ENCODE data around the gene DYRK3.
"Not testable (repeated sequence)": the region's sequence is repeated elsewhere in the genome, so short reads cannot be mapped to it uniquely, and the experiment has no call there.

The DYRK3 gene

DNA sequence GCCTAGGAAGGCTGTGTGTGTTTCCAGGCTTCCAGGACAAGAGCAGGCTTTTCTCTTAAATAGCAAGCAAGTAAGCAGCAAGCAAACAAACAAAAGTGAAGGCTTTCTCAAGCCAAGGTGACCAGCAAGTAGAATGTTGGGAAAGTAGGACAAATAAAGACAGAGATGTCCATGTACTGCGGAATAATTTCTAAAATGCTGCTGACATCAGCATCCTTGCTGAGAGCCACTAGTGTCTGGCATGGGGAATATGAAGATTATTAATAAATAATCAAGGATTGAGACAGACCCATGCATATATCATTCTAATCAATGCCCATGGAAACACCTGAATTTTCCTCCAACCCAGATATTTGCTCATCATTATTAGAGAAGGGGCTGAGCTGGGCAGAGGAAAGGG, 6.4 kb upstream of the DYRK3 start:
- FAIRE-seq (no peak), DNase-seq (ENCODE audit: insufficient read length, low spot score) (no peak)

DNA sequence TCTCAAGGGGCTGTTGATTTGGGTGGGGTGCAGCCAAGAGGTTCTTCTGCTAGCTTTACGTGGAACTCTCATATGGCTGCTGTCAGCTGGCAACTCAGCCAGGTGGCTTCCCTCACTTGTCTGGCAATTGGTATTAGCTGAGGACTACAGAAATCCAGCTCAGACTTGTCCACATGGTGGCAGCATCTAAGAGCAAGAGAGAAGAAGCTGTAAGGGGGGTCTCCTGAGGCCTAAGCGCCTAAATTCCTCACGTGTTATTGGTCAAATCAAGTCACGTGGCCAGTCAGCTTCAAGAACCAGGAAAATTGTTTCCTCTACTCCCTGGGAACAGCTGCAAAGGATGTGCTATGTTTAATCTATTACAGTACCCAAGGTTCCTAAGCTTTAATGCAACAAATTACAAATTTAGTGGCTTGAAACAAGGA, 4.2 kb upstream of the DYRK3 start:
- no peak for DNase-seq (ENCODE audit: insufficient read length, low spot score)
- no peak for FAIRE-seq

DNA sequence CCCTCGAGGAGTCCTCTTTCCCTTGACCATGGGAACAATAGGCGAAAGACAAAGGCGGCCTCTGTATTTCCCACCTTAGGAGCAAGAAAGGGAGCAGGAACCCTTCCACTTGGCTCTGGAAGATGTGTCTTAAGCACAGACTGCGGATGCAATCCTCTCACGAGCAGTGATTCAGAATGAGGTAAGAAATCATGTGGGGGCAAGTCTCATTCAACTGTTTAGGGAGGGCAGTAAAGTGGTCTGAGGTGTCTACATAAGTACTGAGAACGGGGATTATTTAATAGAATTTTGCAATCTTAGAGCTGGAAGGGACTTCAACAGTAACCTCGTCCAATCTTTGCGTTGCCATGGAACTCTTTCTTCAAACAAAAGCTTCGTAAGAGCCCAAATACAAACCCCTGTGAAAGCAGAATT, 1.6 kb upstream of the DYRK3 start:
- DNase-seq (ENCODE audit: insufficient read length, low spot score) (no peak), FAIRE-seq (no peak)

DNA sequence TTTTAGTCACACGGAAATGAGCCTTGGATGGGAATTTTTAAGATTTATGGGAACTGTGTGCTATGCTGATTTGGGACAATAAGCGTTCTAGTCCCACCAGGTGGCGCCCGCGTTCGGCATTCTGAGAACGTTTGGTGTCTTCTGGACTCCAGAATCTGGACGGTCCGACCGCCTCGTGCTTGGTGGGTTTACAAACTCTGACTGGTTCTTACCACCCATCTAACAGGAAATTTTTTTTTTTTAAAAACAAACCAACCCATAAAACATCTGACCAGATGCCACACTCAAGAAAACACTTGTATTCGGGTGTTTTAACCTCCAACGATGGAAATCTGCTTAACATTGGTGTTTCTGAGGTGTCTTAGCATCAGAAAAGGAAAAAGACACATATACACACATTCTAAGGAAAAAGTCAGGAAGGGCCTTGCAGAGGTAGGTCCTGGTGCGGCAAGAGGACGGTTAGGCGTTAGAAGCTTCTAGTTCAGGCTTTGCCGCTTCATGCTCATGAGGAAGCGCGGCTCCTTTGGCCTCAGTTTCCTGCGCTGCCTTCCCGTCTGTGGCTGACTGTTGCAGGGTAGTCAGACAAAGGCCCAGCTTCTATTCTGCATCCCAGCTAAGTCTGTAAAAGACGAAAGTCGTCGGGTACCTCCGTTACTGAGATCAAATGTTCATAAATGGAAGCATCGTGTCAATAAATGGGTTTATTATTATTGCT, 814 bp upstream of the DYRK3 start:
- FAIRE-seq = peak; percentile 90
- no peak for DNase-seq (ENCODE audit: insufficient read length, low spot score)

GRCh38 chr1:206635978-206636345, 626 bp downstream of the DYRK3 start:
- FAIRE-seq = no peak

GRCh38 chr1:206636671-206637070, 1.3 kb downstream of the DYRK3 start:
- no peak for FAIRE-seq

More at GRCh38 chr1:206635978-206636345, 626 bp downstream of the DYRK3 start:
- DNase-seq (ENCODE audit: insufficient read length, low spot score) = no peak

GRCh38 chr1:206637605-206638004, 2.3 kb downstream of the DYRK3 start:
- FAIRE-seq (peak; percentile 44), DNase-seq (ENCODE audit: insufficient read length, low spot score) (no peak)

More at GRCh38 chr1:206636671-206637070, 1.3 kb downstream of the DYRK3 start:
- DNase-seq (ENCODE audit: insufficient read length, low spot score) = no peak

DNA sequence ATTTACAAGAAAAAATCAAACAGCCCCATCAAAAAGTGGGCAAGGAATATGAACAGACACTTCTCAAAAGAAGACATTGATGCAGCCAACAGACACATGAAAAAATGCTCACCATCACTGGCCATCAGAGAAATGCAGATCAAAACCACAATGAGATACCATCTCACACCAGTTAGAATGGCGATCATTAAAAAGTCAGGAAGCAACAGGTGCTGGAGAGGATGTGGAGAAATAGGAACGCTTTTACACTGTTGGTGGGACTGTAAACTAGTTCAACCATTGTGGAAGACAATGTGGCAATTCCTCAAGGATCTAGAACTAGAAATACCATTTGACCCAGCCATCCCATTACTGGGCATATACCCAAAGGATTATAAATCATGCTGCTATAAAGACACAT, 6.7 kb downstream of the DYRK3 start:
- not testable (repeated sequence) for FAIRE-seq

DNA sequence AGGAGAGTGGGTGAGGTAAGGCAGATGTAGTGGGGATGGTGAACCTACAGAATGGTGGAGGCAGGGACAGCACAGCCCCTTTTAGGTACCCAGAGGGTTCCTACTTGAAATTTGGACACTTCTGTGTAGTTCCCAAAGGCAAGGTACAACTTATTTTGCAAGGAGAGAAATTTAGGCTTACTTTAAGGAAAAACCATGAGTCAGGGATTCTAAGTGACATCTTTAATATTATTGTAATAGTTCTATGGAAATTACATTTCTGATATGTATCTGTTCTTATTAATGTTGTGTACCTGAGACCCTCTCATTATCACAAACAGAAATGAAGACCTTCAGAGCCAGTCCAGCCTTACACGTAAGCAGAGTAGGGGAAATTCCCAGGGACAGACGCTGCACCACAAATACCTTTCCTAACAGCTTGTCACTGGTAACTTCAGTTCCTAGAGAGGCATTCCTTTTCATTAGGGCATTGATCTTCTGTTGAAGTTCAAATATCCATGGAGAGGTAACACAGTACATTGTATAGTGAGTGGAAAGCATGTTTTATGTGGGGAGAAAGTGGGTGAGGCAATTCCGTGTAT, 7.9 kb downstream of the DYRK3 start:
- DNase-seq (ENCODE audit: insufficient read length, low spot score) = no peak
- no peak for FAIRE-seq

More for the DNA sequence above, 6.7 kb downstream of the DYRK3 start:
- DNase-seq (ENCODE audit: insufficient read length, low spot score) = not testable (repeated sequence)

DNA sequence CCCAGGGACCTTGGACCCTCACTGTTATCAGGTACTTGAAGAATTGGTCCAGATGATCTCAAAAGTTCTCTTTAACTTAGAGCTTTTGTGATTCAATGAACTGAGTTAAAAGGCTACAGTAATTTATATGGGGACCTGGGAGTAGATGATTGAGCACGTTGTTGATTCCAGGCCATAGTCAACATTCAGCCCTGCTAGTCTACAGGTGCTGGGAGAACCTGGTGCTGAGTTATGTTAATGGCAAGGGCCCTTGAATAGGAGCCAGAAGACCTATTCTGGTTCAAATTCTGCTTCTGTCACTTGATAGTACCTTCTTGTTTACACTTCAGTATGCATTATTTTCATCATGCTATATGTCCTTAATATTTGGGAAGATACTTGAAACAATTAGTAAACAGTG, 11.2 kb downstream of the DYRK3 start:
- FAIRE-seq = no peak

DNA sequence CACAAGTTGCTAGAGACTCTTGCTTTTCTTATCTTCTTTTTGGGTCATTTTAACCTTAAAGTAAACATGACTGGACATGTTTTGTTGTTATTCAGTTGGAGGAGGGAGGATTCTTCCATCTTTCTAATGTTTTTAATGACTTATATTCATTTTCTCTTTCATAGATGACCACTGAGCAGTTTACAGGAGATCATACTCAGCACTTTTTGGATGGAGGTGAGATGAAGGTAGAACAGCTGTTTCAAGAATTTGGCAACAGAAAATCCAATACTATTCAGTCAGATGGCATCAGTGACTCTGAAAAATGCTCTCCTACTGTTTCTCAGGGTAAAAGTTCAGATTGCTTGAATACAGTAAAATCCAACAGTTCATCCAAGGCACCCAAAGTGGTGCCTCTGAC, 11.9 kb downstream of the DYRK3 start:
- FAIRE-seq (no peak), DNase-seq (ENCODE audit: insufficient read length, low spot score) (no peak)

More for the DNA sequence above, 11.2 kb downstream of the DYRK3 start:
- no peak for DNase-seq (ENCODE audit: insufficient read length, low spot score)

DNA sequence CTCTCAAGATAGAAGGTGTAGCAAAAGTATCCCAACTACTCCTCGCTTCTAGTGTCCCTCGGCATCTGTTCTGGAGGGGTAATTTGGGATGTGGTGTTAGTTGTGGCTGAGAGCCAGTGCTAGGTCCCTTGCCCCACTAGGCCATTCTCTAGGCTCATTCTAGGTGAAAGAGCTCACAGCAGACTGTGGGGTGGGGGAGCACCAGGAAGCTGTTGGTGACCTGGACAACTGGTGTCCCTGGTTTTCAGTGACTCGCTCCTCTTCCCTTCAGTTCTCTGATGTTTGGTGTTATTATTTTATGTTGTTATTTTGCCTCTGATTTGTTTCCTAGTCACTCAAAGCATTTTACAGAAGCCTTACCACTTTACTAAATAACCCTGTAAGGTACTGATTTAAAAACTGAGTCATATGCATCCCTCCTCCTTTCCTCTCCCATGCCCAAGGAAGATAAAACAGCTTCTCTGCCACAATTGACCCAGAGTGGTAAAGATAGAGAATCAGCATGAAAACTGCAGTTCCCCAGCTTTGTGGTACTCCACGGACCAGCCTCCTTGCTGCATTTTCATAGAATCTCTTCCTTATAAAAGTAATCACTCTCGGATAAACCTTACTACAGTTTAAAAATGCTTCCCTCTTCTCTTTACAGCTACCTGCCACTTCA, 14.1 kb downstream of the DYRK3 start:
- DNase-seq (ENCODE audit: insufficient read length, low spot score) = no peak
- no peak for FAIRE-seq

GRCh38 chr1:206651014-206651413, 15.7 kb downstream of the DYRK3 start:
- FAIRE-seq = no peak
- no peak for DNase-seq (ENCODE audit: insufficient read length, low spot score)

GRCh38 chr1:206651958-206652890, 16.9 kb downstream of the DYRK3 start:
- no peak for FAIRE-seq
- no peak for DNase-seq (ENCODE audit: insufficient read length, low spot score)

DNA sequence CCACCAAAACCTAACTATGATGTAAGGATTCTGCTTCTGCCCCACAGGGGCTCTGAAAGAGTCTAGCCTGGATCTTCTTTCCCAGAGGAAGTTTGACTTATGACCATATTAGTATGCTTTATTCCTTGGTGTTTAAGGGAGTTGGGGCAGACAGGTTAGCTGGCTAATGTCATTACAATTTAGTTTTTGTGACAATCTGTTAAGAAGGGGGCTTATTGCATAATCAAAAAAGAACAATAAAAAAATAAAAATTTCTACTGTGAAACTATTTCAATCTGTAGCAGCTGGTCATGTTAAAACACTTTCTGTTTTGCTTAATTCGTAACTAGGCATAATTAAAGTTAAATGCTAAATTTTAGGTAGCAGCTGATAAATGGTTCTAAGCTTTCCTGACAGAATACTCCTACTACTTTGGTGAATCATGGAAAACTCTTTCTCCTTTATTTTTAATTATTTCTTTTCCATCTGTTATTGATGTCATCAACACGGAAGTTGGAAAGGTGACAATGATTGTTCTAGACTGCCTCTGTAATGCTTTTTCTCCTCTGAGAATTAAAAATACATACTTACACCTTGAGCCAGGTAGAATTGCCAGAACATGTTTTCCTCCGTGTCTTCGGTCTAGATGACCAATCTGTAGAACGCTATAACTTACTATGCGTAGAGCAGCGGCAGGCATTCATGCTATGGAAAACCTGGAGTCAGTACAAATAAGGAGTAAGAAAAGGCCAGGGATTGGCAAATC, 18.6 kb downstream of the DYRK3 start:
- no peak for FAIRE-seq
- DNase-seq (ENCODE audit: insufficient read length, low spot score) = no peak

DNA sequence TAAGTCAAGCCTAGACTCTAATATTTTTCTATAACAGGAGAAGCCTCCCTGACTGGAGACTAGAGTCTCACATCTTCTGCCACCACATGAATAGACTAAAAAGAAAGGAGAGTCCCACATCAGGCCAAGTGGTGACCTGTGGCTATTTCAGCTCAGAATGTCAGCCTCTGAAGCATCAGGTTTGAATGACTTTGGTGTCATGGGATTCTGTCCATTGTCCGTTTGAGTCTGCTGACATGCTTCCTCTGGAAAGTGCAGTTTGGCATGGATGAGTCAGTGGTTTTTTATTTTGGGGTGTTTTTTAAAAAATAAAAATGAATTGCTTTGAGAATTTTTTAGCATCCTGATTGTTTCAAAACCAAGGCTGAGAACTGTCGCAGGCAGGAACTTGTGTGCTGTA, 19.5 kb downstream of the DYRK3 start:
- no peak for DNase-seq (ENCODE audit: insufficient read length, low spot score)
- no peak for FAIRE-seq

- no peak for FAIRE-seq
These were observed 20.1 kb downstream of the DYRK3 start for GRCh38 chr1:206655471-206655882.

GRCh38 chr1:206656936-206657335, 21.6 kb downstream of the DYRK3 start:
- no peak for DNase-seq (ENCODE audit: insufficient read length, low spot score)
- no peak for FAIRE-seq

More at GRCh38 chr1:206655471-206655882, 20.1 kb downstream of the DYRK3 start:
- no peak for DNase-seq (ENCODE audit: insufficient read length, low spot score)

DNA sequence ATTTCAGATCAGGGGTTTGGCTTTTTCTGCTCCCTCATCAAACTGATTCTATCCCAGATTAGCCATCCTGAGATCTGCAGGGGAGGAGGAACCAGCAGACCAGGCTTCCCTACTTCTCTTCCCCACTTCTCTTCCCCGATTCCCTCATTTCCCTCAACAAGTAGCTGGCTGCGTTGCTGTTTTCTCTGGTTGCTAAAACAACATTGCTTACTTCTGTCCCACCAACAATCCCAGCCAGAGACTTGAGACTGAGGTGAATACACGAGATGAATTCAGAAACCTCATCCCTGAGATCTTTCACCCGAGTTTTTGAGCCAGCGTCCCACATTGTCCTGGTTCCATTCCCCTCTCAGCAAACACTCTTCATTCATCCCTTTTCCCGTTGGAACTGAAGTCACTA, 22.4 kb downstream of the DYRK3 start:
- no peak for DNase-seq (ENCODE audit: insufficient read length, low spot score)

More for the DNA sequence above, 22.4 kb downstream of the DYRK3 start:
- FAIRE-seq = no peak
